Endometrial microvascular endothelial cells (primary cell): ENCODE results near the gene POT1. TPM values are rescaled to one million over a fixed set of nuclear protein-coding genes. Genes with fewer than 3 reads are reported as not detected.

Experiments used
- in situ Hi-C: cut with HindIII; loops from 2 replicates; pipeline ENCODE4 v1.10.0; 2017; ENCODE audit warnings: low sequenced_read_pairs, low pct_unique_long_range_greater_than_20kb; ENCODE audit errors: inconsistent ontology term
- total RNA-seq: library from RNA; depleted of rRNA; stranded (reverse); fragments of >200 nt; gene quantifications from one replicate; pipeline ENCODE4 v1.2.3, GENCODE V29; 2015; ENCODE audit errors: inconsistent ontology term

The POT1 gene
- total RNA-seq, 1 donor from 2014 or later = 38.7 TPM

GRCh38 chr7:124781418-124781817 is 148.2 kb downstream of the POT1 start:
- in situ Hi-C loops = no loop called here

GRCh38 chr7:124780608-124781007 is 149.0 kb downstream of the POT1 start:
- in situ Hi-C loops = no loop called here

GRCh38 chr7:124780056-124780455 is 149.6 kb downstream of the POT1 start:
- in situ Hi-C loops = no loop called here

- in situ Hi-C loops = no loop called here
Measured at GRCh38 chr7:124779620-124780019, 150.0 kb downstream of the POT1 start.

GRCh38 chr7:124779194-124779593 is 150.4 kb downstream of the POT1 start:
- in situ Hi-C loops = no loop called here

GRCh38 chr7:124777268-124777667 is 152.4 kb downstream of the POT1 start:
- in situ Hi-C loops = no loop called here

- in situ Hi-C loops = no loop called here
Measured at GRCh38 chr7:124776153-124776552, 153.5 kb downstream of the POT1 start.

GRCh38 chr7:124775422-124775821 is 154.2 kb downstream of the POT1 start:
- in situ Hi-C loops = no loop called here

GRCh38 chr7:124773938-124774337 is 155.7 kb downstream of the POT1 start:
- in situ Hi-C loops = no loop called here

GRCh38 chr7:124773339-124773738 is 156.3 kb downstream of the POT1 start:
- in situ Hi-C loops = no loop called here

Other genes with a start within 250 kb of the POT1 start
- gene GPR37, start 164.0 kb downstream of the POT1 start, total RNA-seq = 2.8 TPM